ENCODE measurements around the gene MPHOSPH8.

Gene MPHOSPH8

GRCh38 chr13:19657872-19658591, 24.6 kb downstream of the MPHOSPH8 start:
- Mint-ChIP-seq H3K27me3 (no peaks in the 10 kb centered on the region), H3K27ac (peak overlapping the region; percentile 44), H3K4me3 (no peak overlapping the region), H3K9me3 (no peaks in the 10 kb centered on the region), H3K36me3 (ENCODE audit: low read depth) (peaks cover 85% of the 10 kb centered on the region), H3K4me1 (ENCODE audit: low read depth) (no peaks in the 10 kb centered on the region)
- no peak for DNase-seq

- Mint-ChIP-seq H3K27ac (no peak overlapping the region), H3K27me3 (no peaks in the 10 kb centered on the region), H3K4me1 (ENCODE audit: low read depth) (no peaks in the 10 kb centered on the region), H3K4me3 (no peak overlapping the region), H3K9me3 (no peaks in the 10 kb centered on the region), H3K36me3 (ENCODE audit: low read depth) (peaks cover 85% of the 10 kb centered on the region)
- no peak for DNase-seq
These were observed 25.4 kb downstream of the MPHOSPH8 start for GRCh38 chr13:19658831-19659230.

GRCh38 chr13:19661126-19661525, 27.7 kb downstream of the MPHOSPH8 start:
- no peaks in the 10 kb centered on the region for H3K9me3 Mint-ChIP-seq
- H3K27me3 Mint-ChIP-seq = no peaks in the 10 kb centered on the region
- peaks cover 87% of the 10 kb centered on the region for H3K36me3 Mint-ChIP-seq (ENCODE audit: low read depth)
- H3K4me3 Mint-ChIP-seq = no peak overlapping the region
- peaks cover 1% of the 10 kb centered on the region for H3K4me1 Mint-ChIP-seq (ENCODE audit: low read depth)
- H3K27ac Mint-ChIP-seq = peak overlapping the region; percentile 44
- DNase-seq = no peak

GRCh38 chr13:19661561-19661960, 28.1 kb downstream of the MPHOSPH8 start:
- peak overlapping the region; percentile 44 for H3K27ac Mint-ChIP-seq
- no peak for DNase-seq
- H3K4me3 Mint-ChIP-seq = no peak overlapping the region
- H3K4me1 Mint-ChIP-seq (ENCODE audit: low read depth) = peaks cover 1% of the 10 kb centered on the region
- H3K36me3 Mint-ChIP-seq (ENCODE audit: low read depth) = peaks cover 91% of the 10 kb centered on the region
- H3K27me3 Mint-ChIP-seq = no peaks in the 10 kb centered on the region
- H3K9me3 Mint-ChIP-seq = no peaks in the 10 kb centered on the region

GRCh38 chr13:19663416-19663979, 30.0 kb downstream of the MPHOSPH8 start:
- no peak overlapping the region for H3K4me3 Mint-ChIP-seq
- no peak for DNase-seq
- H3K27ac Mint-ChIP-seq = peak overlapping the region; percentile 73
- H3K9me3 Mint-ChIP-seq = no peaks in the 10 kb centered on the region
- H3K4me1 Mint-ChIP-seq (ENCODE audit: low read depth) = peaks cover 1% of the 10 kb centered on the region
- no peaks in the 10 kb centered on the region for H3K27me3 Mint-ChIP-seq
- H3K36me3 Mint-ChIP-seq (ENCODE audit: low read depth) = peaks cover 96% of the 10 kb centered on the region

DNA sequence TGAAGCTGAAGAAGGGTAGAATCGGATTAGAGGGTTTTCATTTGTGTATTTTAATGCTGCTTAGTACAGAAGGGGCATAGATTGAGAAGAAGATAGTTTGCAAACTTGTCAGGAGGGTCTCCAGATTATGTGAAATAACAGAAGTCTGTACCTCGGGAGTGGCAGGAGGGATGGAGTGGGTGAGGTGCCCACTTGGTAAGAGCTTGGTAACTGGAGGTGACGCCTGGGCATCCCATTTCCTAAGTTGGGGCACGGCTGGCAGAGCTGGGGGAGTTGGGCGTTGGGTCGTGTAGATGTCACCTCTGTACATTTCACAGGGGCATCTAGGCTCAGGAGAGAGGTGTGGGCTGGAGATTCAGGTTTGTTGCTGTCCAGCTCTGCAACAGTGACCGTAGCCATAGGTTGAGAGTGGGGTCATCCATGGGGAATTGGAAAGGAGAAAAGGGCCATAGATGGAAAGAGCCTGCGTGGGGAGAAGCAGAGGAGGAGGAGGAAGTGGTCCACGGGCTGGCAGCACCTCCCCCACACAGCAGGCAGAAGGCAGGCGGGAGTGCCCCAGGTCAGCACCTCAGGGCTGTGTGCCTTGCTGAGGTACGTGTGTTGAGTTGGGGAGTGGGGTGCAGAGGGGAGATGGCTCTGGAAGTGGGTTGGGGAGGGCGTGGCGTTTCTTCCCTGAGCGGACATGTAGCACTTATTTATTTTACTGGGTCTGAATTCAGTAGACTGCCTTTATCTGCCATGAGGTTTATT, 31.2 kb downstream of the MPHOSPH8 start:
- DNase-seq = no peak
- no peaks in the 10 kb centered on the region for H3K9me3 Mint-ChIP-seq
- H3K27ac Mint-ChIP-seq = peak overlapping the region; percentile 73
- no peak overlapping the region for H3K4me3 Mint-ChIP-seq
- H3K27me3 Mint-ChIP-seq = no peaks in the 10 kb centered on the region
- peaks cover 1% of the 10 kb centered on the region for H3K4me1 Mint-ChIP-seq (ENCODE audit: low read depth)
- H3K36me3 Mint-ChIP-seq (ENCODE audit: low read depth) = peaks cover 96% of the 10 kb centered on the region

DNA sequence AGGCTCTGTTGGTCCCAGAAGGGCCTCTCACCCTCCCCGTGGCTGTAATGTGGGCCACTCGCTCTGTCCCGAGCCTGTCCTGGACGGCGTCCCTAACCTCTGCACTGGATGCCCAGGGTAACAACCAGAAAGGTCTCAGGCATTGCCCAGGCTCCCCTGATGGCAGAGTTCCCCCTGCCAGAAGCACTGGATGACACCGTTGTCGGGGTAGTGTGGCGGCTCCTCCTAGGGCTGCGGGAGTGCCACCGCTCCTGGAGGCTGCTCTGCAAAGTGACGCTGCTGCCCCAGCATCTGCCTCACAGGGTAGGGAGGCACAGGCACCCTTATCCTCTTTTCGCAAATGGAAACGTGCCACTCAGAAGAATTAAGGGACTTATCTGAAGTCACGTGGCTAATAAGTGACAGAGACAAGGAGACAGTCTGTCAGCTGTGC, 32.0 kb downstream of the MPHOSPH8 start:
- DNase-seq = no peak
- peaks cover 98% of the 10 kb centered on the region for H3K36me3 Mint-ChIP-seq (ENCODE audit: low read depth)
- no peaks in the 10 kb centered on the region for H3K9me3 Mint-ChIP-seq
- H3K4me1 Mint-ChIP-seq (ENCODE audit: low read depth) = peaks cover 1% of the 10 kb centered on the region
- peak overlapping the region; percentile 73 for H3K27ac Mint-ChIP-seq
- no peaks in the 10 kb centered on the region for H3K27me3 Mint-ChIP-seq
- H3K4me3 Mint-ChIP-seq = no peak overlapping the region

GRCh38 chr13:19668778-19669177, 35.3 kb downstream of the MPHOSPH8 start:
- Mint-ChIP-seq H3K27me3 (no peaks in the 10 kb centered on the region), H3K4me1 (ENCODE audit: low read depth) (peaks cover 1% of the 10 kb centered on the region), H3K4me3 (no peak overlapping the region), H3K9me3 (no peaks in the 10 kb centered on the region), H3K27ac (peak overlapping the region; percentile 65), H3K36me3 (ENCODE audit: low read depth) (peaks cover 100% of the 10 kb centered on the region)
- no peak for DNase-seq

DNA sequence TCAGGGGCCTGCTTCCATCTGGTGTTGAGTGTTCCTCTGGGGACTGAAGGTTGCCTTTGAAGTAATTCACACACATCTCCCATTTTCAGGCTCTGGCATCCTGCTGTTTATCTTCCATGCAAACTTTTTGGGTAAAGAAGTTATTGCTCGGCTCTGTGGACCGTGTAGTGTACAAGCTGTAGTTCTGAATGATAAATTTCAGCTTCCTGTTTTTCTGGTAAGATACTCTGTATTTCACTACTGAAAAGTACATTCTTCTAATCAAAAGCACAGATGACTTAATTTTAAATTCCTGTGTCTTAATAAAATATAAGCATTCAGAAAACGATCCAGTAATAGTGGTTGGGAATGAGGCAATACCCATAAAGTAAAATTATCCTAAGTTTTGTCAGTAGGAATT, 36.7 kb downstream of the MPHOSPH8 start:
- H3K27me3 Mint-ChIP-seq = no peaks in the 10 kb centered on the region
- H3K27ac Mint-ChIP-seq = peak overlapping the region; percentile 45
- H3K4me3 Mint-ChIP-seq = no peak overlapping the region
- no peaks in the 10 kb centered on the region for H3K4me1 Mint-ChIP-seq (ENCODE audit: low read depth)
- no peaks in the 10 kb centered on the region for H3K9me3 Mint-ChIP-seq
- no peak for DNase-seq
- peaks cover 100% of the 10 kb centered on the region for H3K36me3 Mint-ChIP-seq (ENCODE audit: low read depth)

GRCh38 chr13:19672990-19673389, 39.5 kb downstream of the MPHOSPH8 start:
- no peaks in the 10 kb centered on the region for H3K27me3 Mint-ChIP-seq
- H3K4me1 Mint-ChIP-seq (ENCODE audit: low read depth) = peaks cover 7% of the 10 kb centered on the region
- H3K9me3 Mint-ChIP-seq = no peaks in the 10 kb centered on the region
- DNase-seq = no peak
- no peak overlapping the region for H3K4me3 Mint-ChIP-seq
- peaks cover 95% of the 10 kb centered on the region for H3K36me3 Mint-ChIP-seq (ENCODE audit: low read depth)
- peak overlapping the region; percentile 74 for H3K27ac Mint-ChIP-seq

GRCh38 chr13:19673473-19674430, 40.3 kb downstream of the MPHOSPH8 start:
- Mint-ChIP-seq H3K36me3 (ENCODE audit: low read depth) (peaks cover 93% of the 10 kb centered on the region), H3K27ac (peak overlapping the region; percentile 74), H3K4me1 (ENCODE audit: low read depth) (peaks cover 8% of the 10 kb centered on the region), H3K9me3 (no peaks in the 10 kb centered on the region), H3K4me3 (no peak overlapping the region), H3K27me3 (no peaks in the 10 kb centered on the region)
- no peak for DNase-seq

GRCh38 chr13:19674898-19675297, 41.4 kb downstream of the MPHOSPH8 start:
- DNase-seq = no peak
- peaks cover 88% of the 10 kb centered on the region for H3K36me3 Mint-ChIP-seq (ENCODE audit: low read depth)
- peak overlapping the region; percentile 12 for H3K27ac Mint-ChIP-seq
- no peak overlapping the region for H3K4me3 Mint-ChIP-seq
- H3K27me3 Mint-ChIP-seq = no peaks in the 10 kb centered on the region
- H3K4me1 Mint-ChIP-seq (ENCODE audit: low read depth) = peaks cover 8% of the 10 kb centered on the region
- no peaks in the 10 kb centered on the region for H3K9me3 Mint-ChIP-seq

- no peak overlapping the region for H3K4me3 Mint-ChIP-seq
- no peaks in the 10 kb centered on the region for H3K9me3 Mint-ChIP-seq
- peak overlapping the region; percentile 42 for H3K27ac Mint-ChIP-seq
- no peaks in the 10 kb centered on the region for H3K27me3 Mint-ChIP-seq
- DNase-seq = no peak
- H3K36me3 Mint-ChIP-seq (ENCODE audit: low read depth) = peaks cover 81% of the 10 kb centered on the region
- H3K4me1 Mint-ChIP-seq (ENCODE audit: low read depth) = peaks cover 10% of the 10 kb centered on the region
These were observed 42.7 kb downstream of the MPHOSPH8 start for GRCh38 chr13:19676168-19676567.

DNA sequence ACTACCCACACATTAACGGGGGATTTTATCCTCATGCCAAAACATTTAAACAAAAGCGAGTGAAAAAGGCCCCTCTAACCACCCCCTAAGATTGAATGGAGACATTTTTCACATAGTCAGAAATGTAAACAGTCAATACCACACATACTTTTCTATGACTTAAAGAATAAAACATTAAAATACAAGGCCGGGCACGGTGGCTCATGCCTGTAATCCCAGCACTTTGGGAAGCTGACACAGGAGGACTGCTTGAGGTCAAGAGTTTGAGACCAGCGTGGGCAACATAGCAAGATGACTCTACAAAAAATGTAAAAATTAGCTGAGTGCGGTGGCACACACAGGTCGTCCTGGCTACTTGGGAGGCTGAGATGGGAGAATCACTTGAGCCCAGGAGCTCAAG, 47.3 kb downstream of the MPHOSPH8 start:
- Mint-ChIP-seq H3K27ac (peak overlapping the region; percentile 10), H3K9me3 (no peaks in the 10 kb centered on the region), H3K36me3 (ENCODE audit: low read depth) (peaks cover 54% of the 10 kb centered on the region), H3K4me3 (no peak overlapping the region), H3K4me1 (ENCODE audit: low read depth) (peaks cover 37% of the 10 kb centered on the region), H3K27me3 (no peaks in the 10 kb centered on the region)
- DNase-seq = no peak
